T-helper 2 cell treated with Interferon-gamma antibody and Interleukin-4, amounts not matched to agents 5 μg/mL and 100 μg/mL, for 36 hours (primary cell): ENCODE measurements around the gene AMN1.

ENCODE experiments used
- DNase-seq: peaks from one replicate; pipeline ENCODE4 v3.0.0; 2021; ENCODE audit warnings: low spot score
- H3K27ac Mint-ChIP-seq: one replicate; pipeline ENCODE4 v1.8.0; 2021; ENCODE audit warnings: mild to moderate bottlenecking, mixed read lengths
- H3K27me3 Mint-ChIP-seq: one replicate; pipeline ENCODE4 v1.8.0; 2021; ENCODE audit warnings: low read depth, mixed read lengths
- H3K36me3 Mint-ChIP-seq: one replicate; pipeline ENCODE4 v1.8.0; 2021; ENCODE audit warnings: low read depth, mixed read lengths
- H3K4me1 Mint-ChIP-seq: one replicate; pipeline ENCODE4 v1.8.0; 2021; ENCODE audit warnings: low read depth, mixed read lengths
- H3K4me3 Mint-ChIP-seq: one replicate; pipeline ENCODE4 v1.8.0; 2022; ENCODE audit warnings: mild to moderate bottlenecking, moderate library complexity, mixed read lengths
- H3K9me3 Mint-ChIP-seq: one replicate; pipeline ENCODE4 v1.8.0; 2021; ENCODE audit warnings: mixed read lengths

AMN1 gene

GRCh38 chr12:31655208-31655607, 73.6 kb downstream of the AMN1 start:
- peaks cover 20% of the 10 kb centered on the region for H3K4me1 Mint-ChIP-seq
- DNase-seq: no peak
- H3K27me3 Mint-ChIP-seq: no peaks in the 10 kb centered on the region
- H3K4me3 Mint-ChIP-seq: no peak overlapping the region
- no peak overlapping the region for H3K27ac Mint-ChIP-seq
- H3K9me3 Mint-ChIP-seq: no peaks in the 10 kb centered on the region
- no peaks in the 10 kb centered on the region for H3K36me3 Mint-ChIP-seq

DNA sequence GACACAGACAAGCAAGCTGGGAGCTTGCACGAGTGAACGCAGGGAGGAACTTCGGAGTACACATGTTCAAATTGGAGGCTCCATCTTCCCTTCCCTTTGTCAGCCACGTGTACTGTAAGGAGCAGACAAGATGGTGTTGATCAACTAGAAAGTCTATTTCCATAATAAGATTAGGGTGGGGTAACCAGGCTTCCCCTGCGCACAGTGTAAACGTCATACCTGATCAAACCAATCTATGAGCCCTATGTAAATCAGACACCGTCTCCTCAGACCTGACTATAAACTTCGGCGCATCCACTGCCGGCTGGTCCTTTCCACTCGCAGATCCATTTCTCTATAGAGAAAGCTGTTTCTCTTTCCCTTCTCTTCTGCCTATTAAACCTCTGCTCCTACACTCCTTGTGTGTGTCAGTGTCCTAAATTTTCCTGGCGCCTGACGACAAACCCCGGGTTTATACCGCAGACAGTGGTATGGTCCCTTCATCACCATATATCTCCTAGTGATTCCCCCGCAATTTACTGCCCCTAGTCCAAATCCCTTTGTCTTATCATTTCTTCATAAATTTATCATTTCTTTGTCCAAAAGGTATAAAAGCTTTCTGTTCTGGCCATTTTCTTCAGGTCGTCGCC, 76.8 kb downstream of the AMN1 start:
- no peaks in the 10 kb centered on the region for H3K36me3 Mint-ChIP-seq
- H3K27me3 Mint-ChIP-seq: no peaks in the 10 kb centered on the region
- no peak overlapping the region for H3K4me3 Mint-ChIP-seq
- DNase-seq: no peak
- H3K4me1 Mint-ChIP-seq: peaks cover 13% of the 10 kb centered on the region
- no peak overlapping the region for H3K27ac Mint-ChIP-seq
- no peaks in the 10 kb centered on the region for H3K9me3 Mint-ChIP-seq

DNA sequence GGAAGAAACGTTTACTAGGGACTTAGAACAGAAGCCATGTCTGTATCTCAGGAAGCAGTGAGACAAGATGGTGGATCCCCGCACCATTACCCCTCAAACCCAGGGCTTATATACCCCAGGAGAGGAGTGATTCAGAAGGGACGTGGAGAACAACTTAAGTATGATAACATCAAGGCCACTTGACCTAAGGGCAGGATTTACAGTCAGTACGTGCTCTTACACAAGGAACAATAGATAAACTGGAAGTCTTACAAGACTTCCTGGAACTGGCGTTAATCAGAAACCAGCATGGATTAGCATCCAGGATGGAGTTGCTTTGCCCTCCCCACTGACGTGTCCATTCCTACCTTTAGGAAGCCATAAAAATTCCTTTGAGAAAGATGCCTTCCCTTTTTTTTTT, 77.9 kb downstream of the AMN1 start:
- H3K9me3 Mint-ChIP-seq: no peaks in the 10 kb centered on the region
- peaks cover 2% of the 10 kb centered on the region for H3K27me3 Mint-ChIP-seq
- H3K36me3 Mint-ChIP-seq: no peaks in the 10 kb centered on the region
- H3K27ac Mint-ChIP-seq: no peak overlapping the region
- H3K4me1 Mint-ChIP-seq: peaks cover 13% of the 10 kb centered on the region
- H3K4me3 Mint-ChIP-seq: no peak overlapping the region
- DNase-seq: no peak

DNA sequence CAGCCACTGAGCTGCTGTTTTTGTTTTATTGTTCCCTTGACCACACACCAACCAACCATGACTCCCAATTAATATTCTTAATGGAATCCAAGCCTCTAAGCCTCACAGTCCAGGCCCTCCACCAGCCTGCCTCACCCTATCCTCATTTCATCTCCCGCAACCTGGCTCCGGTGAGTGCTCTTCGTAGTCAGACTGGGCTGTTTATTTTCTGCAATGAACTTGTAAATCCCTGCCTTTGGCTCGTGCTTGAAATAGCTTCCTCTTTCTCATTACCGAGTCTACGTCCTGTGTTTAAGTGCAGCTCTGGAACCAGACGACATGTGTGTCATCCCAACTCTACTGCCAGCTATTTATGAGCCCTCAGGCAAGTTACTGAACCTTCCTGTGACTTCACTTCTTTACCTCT, 81.7 kb downstream of the AMN1 start:
- Mint-ChIP-seq H3K4me3 (no peak overlapping the region), H3K4me1 (peaks cover 3% of the 10 kb centered on the region), H3K36me3 (no peaks in the 10 kb centered on the region), H3K27me3 (peaks cover 4% of the 10 kb centered on the region), H3K27ac (no peak overlapping the region), H3K9me3 (no peaks in the 10 kb centered on the region)
- no peak for DNase-seq

DNA sequence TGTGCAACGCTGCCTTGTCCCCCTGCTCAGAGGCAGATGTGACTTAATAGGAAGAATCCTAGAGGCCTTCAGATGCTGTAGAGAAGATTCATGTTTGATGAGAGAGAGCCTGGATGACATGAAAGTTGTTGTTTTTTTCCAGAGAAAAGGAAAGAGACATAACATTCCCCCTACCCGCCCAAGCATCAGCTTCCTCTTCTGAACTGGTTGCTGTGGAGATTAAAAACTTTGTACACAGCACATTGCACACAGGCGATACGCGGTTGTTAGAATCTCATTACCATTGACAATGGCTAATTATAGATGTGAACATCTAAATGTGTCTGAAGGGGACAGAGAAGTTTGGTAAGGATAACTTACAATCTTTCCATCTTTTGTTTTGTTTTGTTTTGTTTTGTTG, 82.9 kb downstream of the AMN1 start:
- peaks cover 4% of the 10 kb centered on the region for H3K27me3 Mint-ChIP-seq
- no peak overlapping the region for H3K4me3 Mint-ChIP-seq
- peaks cover 3% of the 10 kb centered on the region for H3K4me1 Mint-ChIP-seq
- H3K9me3 Mint-ChIP-seq: no peaks in the 10 kb centered on the region
- DNase-seq: no peak
- H3K36me3 Mint-ChIP-seq: no peaks in the 10 kb centered on the region
- H3K27ac Mint-ChIP-seq: no peak overlapping the region

GRCh38 chr12:31644536-31644935, 84.3 kb downstream of the AMN1 start:
- DNase-seq: no peak
- Mint-ChIP-seq H3K4me1 (peaks cover 3% of the 10 kb centered on the region), H3K4me3 (no peak overlapping the region), H3K36me3 (no peaks in the 10 kb centered on the region), H3K9me3 (no peaks in the 10 kb centered on the region), H3K27ac (no peak overlapping the region), H3K27me3 (peaks cover 4% of the 10 kb centered on the region)

GRCh38 chr12:31641509-31642090, 87.2 kb downstream of the AMN1 start:
- Mint-ChIP-seq H3K27ac (no peak overlapping the region), H3K27me3 (peaks cover 4% of the 10 kb centered on the region), H3K4me3 (no peak overlapping the region), H3K36me3 (no peaks in the 10 kb centered on the region), H3K9me3 (no peaks in the 10 kb centered on the region), H3K4me1 (peaks cover under 1% of the 10 kb centered on the region)
- no peak for DNase-seq

DNA sequence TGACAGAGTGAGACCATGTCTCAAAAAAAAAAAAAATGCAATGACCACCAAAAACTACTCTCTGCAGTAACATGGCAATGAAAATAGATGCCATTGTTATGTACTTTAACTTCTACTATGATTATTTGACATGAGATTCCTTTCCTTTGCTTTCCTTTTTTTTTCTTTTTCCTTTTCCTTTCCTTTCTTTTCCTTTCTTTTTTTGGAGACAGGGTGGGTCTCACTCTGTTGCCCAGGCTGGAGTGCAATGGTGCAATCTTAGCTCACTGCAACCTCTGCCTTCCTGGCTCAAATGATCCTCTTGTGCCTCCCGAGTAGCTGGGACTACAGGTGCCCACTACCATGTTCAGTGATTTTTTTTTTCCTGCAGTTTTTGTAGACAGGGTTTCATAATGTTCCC, 94.2 kb downstream of the AMN1 start:
- no peak overlapping the region for H3K4me3 Mint-ChIP-seq
- no peaks in the 10 kb centered on the region for H3K27me3 Mint-ChIP-seq
- H3K36me3 Mint-ChIP-seq: no peaks in the 10 kb centered on the region
- H3K4me1 Mint-ChIP-seq: peaks cover 2% of the 10 kb centered on the region
- DNase-seq: no peak
- no peaks in the 10 kb centered on the region for H3K9me3 Mint-ChIP-seq
- no peak overlapping the region for H3K27ac Mint-ChIP-seq

GRCh38 chr12:31633464-31633863, 95.4 kb downstream of the AMN1 start:
- Mint-ChIP-seq H3K4me3 (no peak overlapping the region), H3K27me3 (no peaks in the 10 kb centered on the region), H3K9me3 (no peaks in the 10 kb centered on the region), H3K4me1 (peaks cover 2% of the 10 kb centered on the region), H3K27ac (no peak overlapping the region), H3K36me3 (no peaks in the 10 kb centered on the region)
- DNase-seq: no peak

GRCh38 chr12:31631809-31632208, 97.0 kb downstream of the AMN1 start:
- H3K36me3 Mint-ChIP-seq: no peaks in the 10 kb centered on the region
- H3K9me3 Mint-ChIP-seq: no peaks in the 10 kb centered on the region
- peaks cover 2% of the 10 kb centered on the region for H3K4me1 Mint-ChIP-seq
- H3K27me3 Mint-ChIP-seq: no peaks in the 10 kb centered on the region
- no peak overlapping the region for H3K4me3 Mint-ChIP-seq
- no peak for DNase-seq
- H3K27ac Mint-ChIP-seq: no peak overlapping the region

DNA sequence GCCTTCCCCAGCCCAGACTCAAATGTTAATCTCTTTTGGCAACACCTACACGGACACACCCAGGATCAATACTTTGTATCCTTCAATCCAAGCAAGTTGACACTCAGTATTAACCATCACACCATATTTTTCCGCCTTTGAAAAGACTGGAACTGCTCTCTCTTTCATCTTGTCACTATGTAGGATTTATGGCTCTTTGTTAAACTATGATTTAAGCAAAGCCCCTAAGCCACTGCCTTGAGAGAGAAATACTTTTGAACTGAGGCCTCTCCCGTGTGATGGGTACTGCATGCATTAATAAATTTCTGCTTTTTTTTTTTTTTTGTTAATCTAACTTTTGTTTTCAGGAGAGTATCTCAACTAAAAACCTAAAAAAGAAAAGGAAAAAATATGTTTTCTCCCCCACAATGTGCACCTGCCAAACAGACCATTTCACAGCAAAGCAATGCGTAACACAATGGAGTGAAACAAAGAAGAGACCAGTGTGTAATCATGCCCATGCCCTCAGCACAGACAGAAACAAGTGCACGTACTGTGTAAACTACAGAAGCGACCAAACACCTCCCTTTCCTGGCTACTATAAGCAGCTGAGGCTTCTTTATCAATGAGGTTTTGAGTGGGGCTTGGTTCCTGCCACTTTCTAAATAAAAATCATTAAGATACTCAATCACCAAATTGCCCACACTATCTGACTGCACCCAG, 97.6 kb downstream of the AMN1 start:
- no peak overlapping the region for H3K4me3 Mint-ChIP-seq
- H3K4me1 Mint-ChIP-seq: no peaks in the 10 kb centered on the region
- no peaks in the 10 kb centered on the region for H3K9me3 Mint-ChIP-seq
- H3K36me3 Mint-ChIP-seq: no peaks in the 10 kb centered on the region
- no peak for DNase-seq
- no peak overlapping the region for H3K27ac Mint-ChIP-seq
- no peaks in the 10 kb centered on the region for H3K27me3 Mint-ChIP-seq

DNA sequence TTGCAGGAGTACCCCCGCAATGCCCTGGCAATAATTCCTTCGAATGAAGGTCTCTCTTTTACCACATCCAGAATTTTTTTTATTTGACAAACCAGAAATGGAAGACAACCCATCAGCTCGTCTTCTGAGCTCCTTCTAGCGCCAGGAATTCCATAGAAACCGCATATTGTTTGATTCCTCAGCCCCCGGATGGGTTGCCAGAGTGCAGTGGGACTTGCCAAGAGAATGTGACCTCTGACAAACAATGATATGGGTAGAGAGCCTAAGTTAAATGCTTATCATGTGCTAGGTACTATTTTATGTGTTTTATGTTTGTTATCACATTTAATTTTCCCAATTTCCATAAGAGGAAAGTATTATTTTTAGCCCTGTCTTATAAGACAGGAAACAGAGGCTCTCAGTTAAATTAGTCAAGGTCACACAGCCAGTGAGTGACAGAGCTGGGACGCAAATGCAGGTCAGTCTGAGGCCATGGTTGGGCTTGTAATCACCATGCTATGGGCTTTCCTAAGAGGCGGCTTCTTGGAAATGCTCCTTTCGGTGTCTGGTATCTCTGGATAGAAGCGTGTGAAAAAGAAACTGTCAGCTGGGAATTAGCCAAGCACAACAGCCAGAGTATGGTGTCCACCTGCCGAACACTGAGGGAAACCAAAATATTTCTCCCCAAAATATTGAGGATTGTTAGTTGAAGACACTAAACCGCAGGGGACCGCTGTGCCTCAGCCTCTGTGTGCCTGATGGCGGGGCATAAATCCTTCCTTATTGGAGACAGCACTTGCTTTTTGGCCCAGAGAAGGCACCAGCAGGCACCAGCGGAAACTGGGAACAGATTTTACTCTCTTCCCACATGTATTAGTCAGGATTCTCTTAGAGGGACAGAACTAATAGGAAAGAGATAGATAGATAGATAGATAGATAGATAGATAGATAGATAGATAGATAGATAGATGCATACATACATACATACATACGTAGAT, 98.8 kb downstream of the AMN1 start:
- H3K27ac Mint-ChIP-seq: no peak overlapping the region
- no peak overlapping the region for H3K4me3 Mint-ChIP-seq
- no peaks in the 10 kb centered on the region for H3K36me3 Mint-ChIP-seq
- no peaks in the 10 kb centered on the region for H3K4me1 Mint-ChIP-seq
- H3K27me3 Mint-ChIP-seq: no peaks in the 10 kb centered on the region
- no peak for DNase-seq
- H3K9me3 Mint-ChIP-seq: no peaks in the 10 kb centered on the region

- no peak overlapping the region for H3K4me3 Mint-ChIP-seq
- no peak for DNase-seq
- no peaks in the 10 kb centered on the region for H3K27me3 Mint-ChIP-seq
- H3K36me3 Mint-ChIP-seq: no peaks in the 10 kb centered on the region
- no peaks in the 10 kb centered on the region for H3K4me1 Mint-ChIP-seq
- H3K27ac Mint-ChIP-seq: no peak overlapping the region
- H3K9me3 Mint-ChIP-seq: no peaks in the 10 kb centered on the region
Measured at GRCh38 chr12:31627456-31628054, 101.3 kb downstream of the AMN1 start.
